Measurements from ENCODE around the gene SFXN4.
A peak's percentile ranks its signal among the peaks of the same experiment; 100 is the strongest.

SFXN4 gene

DNA sequence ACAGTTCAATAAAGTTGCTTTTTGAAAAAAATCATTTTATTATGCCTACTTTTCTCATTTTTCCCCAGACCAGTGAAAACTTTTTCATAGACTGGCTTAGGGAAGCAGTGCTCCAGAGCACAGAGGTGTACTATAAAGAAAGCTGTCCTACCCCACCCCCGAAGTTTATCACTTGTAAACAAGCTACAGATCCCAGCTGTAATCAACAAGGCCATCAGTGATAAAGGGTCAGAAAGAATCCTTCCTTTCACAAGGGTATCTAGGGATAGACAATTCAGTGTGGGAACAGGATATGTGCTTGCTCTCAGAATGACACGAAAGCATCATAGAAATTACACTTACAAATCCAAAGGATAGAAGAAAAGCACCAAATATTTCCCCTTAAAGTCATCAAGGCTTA, 8.6 kb upstream of the SFXN4 start (continued):
- TF ChIP-seq, protein P1, sequence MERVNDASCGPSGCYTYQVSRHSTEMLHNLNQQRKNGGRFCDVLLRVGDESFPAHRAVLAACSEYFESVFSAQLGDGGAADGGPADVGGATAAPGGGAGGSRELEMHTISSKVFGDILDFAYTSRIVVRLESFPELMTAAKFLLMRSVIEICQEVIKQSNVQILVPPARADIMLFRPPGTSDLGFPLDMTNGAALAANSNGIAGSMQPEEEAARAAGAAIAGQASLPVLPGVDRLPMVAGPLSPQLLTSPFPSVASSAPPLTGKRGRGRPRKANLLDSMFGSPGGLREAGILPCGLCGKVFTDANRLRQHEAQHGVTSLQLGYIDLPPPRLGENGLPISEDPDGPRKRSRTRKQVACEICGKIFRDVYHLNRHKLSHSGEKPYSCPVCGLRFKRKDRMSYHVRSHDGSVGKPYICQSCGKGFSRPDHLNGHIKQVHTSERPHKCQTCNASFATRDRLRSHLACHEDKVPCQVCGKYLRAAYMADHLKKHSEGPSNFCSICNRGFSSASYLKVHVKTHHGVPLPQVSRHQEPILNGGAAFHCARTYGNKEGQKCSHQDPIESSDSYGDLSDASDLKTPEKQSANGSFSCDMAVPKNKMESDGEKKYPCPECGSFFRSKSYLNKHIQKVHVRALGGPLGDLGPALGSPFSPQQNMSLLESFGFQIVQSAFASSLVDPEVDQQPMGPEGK (CRISPR knock-in tag; IDR thresholded peaks at IDR 0.05; ENCODE audit: borderline replicate concordance) = no peak
- TF ChIP-seq ZNF8 (CRISPR knock-in tag; IDR thresholded peaks at IDR 0.05) = no peak
- no peak for TF ChIP-seq ZFP3 (CRISPR knock-in tag; IDR thresholded peaks at IDR 0.05)
- TF ChIP-seq ZNF70 (CRISPR knock-in tag; IDR thresholded peaks at IDR 0.05) = no peak
- no peak for TF ChIP-seq ARNTL (CRISPR knock-in tag; IDR thresholded peaks at IDR 0.05; ENCODE audit: borderline replicate concordance, low read depth)

DNA sequence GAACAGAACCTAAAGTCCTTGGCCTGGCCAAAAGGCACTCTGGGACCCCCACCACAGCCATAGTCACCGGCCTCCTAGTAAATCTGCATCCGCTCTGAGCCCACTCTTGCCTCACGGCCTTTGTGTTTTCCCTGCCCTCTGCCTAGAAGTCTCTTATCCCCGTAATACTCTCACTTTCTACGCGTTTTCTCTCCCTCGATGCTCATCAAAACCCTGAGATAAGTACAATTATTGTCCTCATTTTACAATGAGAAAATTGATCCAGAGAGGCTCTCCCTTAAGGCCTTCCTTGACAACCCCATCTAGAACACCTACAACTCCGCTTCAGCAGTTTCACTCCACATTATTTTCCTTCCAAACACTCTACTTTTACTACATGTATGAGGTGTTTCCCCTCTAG, 1.5 kb upstream of the SFXN4 start:
- no peak for ATAC-seq

DNA sequence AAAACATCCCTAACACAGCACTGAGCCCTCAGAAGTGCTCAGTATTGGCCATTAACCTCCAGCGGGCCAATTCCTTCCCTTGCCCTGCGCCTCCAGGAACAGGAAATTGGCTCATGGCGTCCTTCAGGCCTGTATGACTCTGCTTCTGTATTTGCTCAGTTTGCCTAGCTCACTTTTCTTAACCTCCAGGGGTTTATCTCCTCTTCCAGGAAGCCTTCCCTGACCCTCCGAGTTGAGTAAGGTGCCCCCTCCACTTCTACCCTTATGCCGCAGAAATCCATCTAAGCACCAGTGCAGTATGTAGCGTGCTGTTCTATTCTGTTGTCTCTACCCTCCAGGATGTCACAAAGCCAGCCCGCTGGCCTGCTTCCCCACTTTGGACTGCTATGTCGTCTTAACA, 1.1 kb upstream of the SFXN4 start:
- ATAC-seq = no peak
- TF ChIP-seq, protein P2, sequence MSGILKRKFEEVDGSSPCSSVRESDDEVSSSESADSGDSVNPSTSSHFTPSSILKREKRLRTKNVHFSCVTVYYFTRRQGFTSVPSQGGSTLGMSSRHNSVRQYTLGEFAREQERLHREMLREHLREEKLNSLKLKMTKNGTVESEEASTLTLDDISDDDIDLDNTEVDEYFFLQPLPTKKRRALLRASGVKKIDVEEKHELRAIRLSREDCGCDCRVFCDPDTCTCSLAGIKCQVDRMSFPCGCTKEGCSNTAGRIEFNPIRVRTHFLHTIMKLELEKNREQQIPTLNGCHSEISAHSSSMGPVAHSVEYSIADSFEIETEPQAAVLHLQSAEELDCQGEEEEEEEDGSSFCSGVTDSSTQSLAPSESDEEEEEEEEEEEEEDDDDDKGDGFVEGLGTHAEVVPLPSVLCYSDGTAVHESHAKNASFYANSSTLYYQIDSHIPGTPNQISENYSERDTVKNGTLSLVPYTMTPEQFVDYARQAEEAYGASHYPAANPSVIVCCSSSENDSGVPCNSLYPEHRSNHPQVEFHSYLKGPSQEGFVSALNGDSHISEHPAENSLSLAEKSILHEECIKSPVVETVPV (CRISPR knock-in tag; IDR thresholded peaks at IDR 0.05) = no peak
- no peak for TF ChIP-seq GLIS3 (CRISPR knock-in tag; IDR thresholded peaks at IDR 0.05)

More for the DNA sequence above, 1.5 kb upstream of the SFXN4 start:
- TF ChIP-seq ZNF565 (CRISPR knock-in tag; conservative IDR thresholded peaks at IDR 0.05; ENCODE audit: low read depth) = no peak
- TF ChIP-seq, protein P3, sequence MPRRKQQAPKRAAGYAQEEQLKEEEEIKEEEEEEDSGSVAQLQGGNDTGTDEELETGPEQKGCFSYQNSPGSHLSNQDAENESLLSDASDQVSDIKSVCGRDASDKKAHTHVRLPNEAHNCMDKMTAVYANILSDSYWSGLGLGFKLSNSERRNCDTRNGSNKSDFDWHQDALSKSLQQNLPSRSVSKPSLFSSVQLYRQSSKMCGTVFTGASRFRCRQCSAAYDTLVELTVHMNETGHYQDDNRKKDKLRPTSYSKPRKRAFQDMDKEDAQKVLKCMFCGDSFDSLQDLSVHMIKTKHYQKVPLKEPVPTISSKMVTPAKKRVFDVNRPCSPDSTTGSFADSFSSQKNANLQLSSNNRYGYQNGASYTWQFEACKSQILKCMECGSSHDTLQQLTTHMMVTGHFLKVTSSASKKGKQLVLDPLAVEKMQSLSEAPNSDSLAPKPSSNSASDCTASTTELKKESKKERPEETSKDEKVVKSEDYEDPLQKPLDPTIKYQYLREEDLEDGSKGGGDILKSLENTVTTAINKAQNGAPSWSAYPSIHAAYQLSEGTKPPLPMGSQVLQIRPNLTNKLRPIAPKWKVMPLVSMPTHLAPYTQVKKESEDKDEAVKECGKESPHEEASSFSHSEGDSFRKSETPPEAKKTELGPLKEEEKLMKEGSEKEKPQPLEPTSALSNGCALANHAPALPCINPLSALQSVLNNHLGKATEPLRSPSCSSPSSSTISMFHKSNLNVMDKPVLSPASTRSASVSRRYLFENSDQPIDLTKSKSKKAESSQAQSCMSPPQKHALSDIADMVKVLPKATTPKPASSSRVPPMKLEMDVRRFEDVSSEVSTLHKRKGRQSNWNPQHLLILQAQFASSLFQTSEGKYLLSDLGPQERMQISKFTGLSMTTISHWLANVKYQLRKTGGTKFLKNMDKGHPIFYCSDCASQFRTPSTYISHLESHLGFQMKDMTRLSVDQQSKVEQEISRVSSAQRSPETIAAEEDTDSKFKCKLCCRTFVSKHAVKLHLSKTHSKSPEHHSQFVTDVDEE (CRISPR knock-in tag; IDR thresholded peaks at IDR 0.05) = no peak

DNA sequence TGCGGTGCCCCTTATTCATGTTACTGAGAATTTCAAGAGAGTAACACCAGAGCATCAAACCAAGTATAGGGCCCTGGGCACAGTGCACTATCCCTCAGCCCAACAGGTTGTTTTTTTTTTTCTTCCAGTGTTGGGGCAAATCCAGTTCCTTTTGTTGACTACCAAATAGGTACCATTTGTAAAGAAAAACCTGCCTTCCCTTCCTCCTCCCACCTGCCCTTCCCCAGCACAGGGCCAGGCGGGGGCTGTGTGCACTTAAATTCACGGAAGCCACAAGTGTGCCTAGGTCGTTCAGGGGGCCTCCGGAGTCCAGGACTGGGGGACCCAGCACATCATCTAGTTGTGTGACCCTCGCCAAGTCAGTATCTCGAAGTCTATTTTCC, 595 bp upstream of the SFXN4 start:
- ATAC-seq = peak; percentile 47; the same call in 2 of the 3 replicates
- TF ChIP-seq, protein P4, sequence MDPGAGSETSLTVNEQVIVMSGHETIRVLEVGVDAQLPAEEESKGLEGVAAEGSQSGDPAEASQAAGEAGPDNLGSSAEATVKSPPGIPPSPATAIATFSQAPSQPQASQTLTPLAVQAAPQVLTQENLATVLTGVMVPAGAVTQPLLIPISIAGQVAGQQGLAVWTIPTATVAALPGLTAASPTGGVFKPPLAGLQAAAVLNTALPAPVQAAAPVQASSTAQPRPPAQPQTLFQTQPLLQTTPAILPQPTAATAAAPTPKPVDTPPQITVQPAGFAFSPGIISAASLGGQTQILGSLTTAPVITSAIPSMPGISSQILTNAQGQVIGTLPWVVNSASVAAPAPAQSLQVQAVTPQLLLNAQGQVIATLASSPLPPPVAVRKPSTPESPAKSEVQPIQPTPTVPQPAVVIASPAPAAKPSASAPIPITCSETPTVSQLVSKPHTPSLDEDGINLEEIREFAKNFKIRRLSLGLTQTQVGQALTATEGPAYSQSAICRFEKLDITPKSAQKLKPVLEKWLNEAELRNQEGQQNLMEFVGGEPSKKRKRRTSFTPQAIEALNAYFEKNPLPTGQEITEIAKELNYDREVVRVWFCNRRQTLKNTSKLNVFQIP (CRISPR knock-in tag; IDR thresholded peaks at IDR 0.05; ENCODE audit: borderline replicate concordance, low read depth) = no peak
- no peak for TF ChIP-seq ZNF70 (CRISPR knock-in tag; IDR thresholded peaks at IDR 0.05)
- TF ChIP-seq ZFP3 (CRISPR knock-in tag; IDR thresholded peaks at IDR 0.05) = no peak
- TF ChIP-seq, protein P3 (CRISPR knock-in tag; IDR thresholded peaks at IDR 0.05) = no peak
- TF ChIP-seq, protein P5, sequence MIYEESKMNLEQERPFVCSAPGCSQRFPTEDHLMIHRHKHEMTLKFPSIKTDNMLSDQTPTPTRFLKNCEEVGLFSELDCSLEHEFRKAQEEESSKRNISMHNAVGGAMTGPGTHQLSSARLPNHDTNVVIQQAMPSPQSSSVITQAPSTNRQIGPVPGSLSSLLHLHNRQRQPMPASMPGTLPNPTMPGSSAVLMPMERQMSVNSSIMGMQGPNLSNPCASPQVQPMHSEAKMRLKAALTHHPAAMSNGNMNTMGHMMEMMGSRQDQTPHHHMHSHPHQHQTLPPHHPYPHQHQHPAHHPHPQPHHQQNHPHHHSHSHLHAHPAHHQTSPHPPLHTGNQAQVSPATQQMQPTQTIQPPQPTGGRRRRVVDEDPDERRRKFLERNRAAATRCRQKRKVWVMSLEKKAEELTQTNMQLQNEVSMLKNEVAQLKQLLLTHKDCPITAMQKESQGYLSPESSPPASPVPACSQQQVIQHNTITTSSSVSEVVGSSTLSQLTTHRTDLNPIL (CRISPR knock-in tag; IDR thresholded peaks at IDR 0.05; ENCODE audit: low read depth) = no peak
- TF ChIP-seq ESRRG (CRISPR knock-in tag; IDR thresholded peaks at IDR 0.05) = no peak
